Mucosa of gallbladder (tissue), 1 donor: Measurements from ENCODE around the gene DBNL. TPM values are rescaled to one million over a fixed set of nuclear protein-coding genes. Genes with fewer than 3 reads are reported as not detected.

Experiments
- DNase-seq: peaks from one replicate; pipeline ENCODE4 v3.0.0-alpha.2; 2020; ENCODE audit warnings: low spot score
- total RNA-seq: library from RNA; stranded (reverse); gene quantifications from one replicate; pipeline ENCODE4 v1.2.1, GENCODE V29; 2021
- donor health status: DM: no; HTN: no; CAD: no.

Gene DBNL
- total RNA-seq, 1 donor from 2014 or later: 147 TPM

GRCh38 chr7:44043902-44044301 is 600 bp upstream of the DBNL start:
- no peak for DNase-seq

DNA sequence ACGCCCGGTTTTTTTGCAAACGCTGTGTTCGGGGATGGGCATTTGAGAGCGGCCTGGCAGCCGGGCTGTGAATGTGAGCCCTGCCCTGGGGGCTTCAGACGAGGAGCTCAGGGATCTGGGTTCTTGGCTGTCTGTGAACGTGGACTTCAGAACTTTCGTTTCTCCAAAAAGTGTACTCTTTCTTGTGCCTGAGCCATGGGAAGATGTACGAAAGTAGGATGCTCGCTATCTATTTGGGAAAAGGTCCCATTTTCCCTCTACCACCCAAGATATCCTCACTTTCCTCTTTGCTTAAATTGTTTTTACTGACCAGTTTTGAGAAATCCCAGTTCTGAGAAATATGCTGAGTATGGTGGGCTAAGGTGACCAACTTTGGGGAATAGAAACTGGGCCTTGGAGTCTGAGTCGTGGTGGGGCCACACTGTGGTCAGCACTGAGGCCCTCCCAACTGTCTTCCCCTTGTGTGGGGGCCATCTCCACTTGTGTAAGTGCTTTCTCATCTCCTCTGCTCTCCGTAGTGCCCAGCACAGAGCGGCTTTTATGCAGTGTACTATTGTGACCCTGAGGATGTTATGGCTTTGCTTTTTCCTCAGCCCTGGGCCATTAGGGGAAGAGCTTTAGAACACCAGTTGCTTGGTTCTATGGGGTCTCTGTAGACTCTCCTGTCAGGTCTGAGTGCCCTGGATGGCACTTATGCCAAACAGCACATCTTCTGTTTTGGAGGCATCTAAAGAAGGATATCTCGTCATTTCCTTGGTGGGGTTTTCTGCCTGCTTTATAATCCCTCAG is 918 bp downstream of the DBNL start:
- no peak for DNase-seq

DNA sequence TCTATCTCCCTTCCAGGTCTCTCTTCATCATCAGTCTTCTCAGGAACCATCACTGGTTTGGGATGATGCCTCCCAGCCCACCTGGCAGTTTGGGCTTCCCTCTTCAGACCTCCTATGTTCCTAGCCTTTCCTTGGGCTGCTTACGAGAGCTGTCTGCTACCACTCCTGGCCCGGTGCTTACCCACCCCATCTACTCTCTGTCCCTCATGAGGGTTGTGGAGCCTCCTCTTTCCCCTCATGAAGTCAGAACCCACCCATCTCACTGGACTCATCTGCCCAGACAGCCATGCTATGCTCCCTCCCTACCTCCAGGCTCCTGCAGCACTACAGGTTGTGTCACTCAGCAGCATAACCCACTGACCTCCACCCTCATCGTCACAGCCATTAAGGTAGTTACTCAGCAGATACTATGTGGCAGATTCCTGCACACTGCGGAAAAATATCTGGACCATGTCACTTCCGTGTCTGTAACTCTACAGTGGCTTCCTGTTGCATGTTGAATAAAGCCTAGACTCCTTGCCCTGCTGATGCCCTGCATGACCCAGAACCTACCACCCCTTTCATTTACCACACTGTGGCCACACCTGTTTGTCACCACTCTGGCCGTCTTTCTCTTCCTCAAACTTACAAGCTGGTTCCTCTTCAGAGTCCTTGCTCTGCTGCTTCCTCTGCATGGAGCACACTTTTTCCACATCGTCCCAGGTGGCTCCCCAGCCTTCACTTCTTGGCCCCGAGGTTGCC is 2.0 kb downstream of the DBNL start:
- DNase-seq: no peak

DNA sequence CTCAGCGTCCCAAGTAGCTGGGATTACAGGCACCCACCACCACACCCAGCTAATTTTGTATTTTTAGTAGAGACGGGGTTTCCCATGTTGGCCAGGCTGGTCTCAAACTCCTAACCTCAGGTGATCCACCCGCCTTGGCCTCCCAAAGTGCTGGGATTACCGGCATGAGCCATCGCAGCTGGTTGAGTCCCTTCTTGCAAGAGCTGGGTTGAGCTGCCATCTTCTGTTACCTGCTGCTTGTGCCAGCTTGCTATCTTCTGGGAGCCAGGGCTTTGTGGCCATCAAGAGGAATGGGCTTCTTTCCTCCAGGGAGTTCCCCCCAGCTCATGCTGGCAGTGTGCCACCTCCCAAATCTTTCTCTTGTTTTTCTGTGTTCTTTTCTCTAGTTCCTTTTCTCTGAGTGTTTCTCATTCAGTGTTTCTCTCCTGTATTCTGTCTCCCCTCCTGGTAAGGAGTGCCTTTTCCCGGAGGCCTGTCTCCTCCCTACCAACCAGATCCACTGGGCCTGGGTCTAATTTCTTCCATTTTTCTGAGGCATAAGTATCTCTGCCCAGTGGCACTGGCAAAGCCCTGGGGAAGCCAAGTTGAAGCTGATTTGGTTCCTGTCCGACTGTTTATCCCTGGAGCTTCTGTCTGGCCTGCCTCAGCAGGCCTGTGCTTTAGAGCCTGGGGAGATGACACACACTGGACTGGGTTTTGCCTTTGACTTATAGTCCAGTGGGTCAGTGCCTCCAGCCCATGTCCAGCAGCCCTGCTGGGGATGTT is 3.7 kb downstream of the DBNL start:
- no peak for DNase-seq

DNA sequence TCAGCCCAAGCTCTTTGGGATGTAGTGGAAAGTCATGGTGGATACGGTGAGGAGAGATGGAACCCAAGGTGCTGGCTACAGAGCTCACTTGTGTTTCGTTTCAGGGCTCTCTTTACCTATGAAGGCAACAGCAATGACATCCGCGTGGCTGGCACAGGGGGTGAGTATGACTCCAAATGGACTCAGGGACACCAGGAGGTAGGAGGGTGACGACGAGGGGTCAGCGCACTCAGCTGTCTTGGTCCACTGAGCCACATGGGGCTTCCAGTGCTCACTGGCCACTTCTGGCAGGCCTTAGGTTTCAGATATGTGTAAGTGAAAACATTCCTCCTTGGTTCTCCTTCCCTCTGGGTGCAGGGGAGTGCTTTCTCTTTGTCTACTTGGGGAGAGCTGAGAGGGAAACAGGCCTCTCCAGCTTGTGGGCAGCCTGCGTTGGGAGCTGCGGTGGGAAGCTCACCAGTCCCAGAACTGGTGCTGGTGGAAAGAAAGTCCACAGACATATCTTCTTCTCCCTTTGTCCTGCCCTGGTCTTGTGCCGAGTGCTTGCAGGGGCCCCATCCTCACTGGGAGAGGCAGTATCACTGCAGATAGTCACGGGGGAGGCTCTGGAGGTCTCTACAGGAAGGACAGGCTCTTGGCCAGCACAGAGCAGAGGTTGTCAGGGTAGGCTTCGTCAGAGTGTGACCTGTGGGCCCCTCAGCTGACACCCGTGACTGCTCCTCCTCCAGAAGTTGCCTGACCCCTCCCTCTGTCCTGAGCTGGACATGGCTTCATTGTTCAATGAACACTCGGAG is 5.8 kb downstream of the DBNL start:
- no peak for DNase-seq

DNA sequence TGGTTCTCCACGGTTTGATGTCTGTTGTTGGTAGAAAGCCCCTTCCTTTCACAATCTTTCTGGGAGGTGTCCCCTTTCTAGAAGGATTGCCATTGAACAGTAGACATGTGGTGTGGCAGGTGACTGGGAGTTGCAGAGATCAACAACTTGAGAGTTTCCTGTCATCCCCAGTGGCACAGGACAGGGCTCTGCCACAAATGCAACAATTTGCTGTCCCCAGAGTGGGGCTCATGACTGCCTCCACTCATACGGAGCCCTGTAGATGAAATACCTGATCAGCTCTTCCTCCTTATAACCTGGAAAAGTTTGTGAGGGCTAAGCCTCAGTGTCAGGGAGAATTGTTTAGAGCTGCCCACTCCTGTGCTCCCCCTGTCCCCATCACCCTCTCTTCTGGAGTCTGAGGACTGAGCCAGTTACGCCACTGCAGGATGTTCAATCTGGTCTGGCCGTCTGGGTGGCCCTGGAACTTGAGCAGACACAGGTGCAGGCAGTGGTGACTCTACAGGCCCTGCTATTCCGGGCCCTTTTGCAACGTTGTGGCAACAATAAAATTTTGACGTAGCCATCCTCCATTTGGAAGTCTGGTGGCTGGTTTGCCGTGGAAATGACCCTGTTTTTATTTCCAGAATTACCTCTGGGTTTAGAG is 6.5 kb downstream of the DBNL start:
- DNase-seq: no peak

DNA sequence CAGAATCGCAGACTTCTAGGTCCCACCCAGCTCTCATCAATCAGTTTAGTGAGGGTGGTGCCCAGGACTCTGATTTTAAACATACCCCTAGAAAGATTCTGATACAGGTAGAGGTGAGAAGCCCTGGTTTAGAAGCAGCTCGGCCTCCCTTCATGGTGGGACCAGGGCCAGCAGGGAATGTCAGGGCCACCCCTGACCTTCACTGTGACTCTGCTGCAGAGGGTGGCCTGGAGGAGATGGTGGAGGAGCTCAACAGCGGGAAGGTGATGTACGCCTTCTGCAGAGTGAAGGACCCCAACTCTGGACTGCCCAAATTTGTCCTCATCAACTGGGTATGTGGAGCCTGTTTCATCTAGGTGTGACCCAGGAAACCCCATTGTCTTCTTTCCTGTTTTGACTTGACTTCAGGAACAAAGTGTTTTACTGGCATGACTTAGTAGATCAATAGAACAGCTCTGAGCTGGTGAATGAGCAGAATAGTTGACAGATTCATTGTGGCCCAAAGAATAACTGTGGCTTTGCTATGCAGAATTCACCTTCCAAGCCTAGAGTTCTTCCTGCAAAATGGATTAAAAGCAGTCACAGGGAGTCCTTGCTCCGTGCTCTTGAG is 7.2 kb downstream of the DBNL start:
- DNase-seq: no peak

- no peak for DNase-seq
Observed at GRCh38 chr7:44052771-44053365, 8.4 kb downstream of the DBNL start.

DNA sequence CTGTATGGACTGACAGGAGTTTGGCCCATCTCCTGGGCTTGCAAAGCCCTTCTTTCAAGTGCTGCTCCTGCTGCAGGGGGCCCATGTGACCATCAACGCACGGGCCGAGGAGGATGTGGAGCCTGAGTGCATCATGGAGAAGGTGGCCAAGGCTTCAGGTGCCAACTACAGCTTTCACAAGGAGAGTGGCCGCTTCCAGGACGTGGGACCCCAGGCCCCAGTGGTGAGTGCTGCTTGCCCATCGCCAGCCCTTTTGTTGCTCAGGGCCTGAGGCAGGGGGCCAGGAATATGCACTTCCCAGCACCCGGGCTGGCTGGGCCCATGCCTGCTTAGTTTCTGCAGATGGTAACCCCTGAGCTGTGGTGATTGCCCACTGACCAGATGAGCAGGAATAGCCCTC is 12.2 kb downstream of the DBNL start:
- DNase-seq: no peak

DNA sequence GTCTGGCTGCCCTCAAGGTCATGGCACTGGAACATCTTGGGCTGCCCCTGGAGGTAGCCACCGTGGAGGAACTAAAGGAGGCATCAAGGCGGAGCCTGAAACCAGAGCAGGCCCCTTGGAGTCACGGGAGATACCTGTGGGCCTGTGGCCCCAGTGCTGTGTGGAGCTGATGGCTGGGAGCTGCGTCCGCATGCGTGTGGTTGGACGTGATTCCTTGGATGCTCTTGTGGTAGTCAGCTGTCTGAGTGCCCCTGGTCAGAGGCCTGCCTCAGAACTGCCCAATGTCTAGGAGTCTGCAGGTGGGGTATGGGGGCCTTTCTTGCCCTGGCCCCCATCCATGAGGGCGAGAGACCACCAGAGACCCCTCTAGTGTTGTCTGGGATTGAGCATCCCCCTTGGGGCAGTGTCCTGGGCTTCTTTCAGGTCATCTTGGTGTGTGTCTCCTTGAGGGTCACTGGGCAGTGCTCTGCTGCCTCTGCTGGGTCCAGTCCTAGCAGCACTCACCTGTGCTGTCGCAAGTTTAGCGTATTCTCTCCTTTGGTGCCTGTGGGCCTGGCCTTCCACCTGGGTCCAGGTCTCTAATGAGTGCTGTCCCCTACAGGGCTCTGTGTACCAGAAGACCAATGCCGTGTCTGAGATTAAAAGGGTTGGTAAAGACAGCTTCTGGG is 12.8 kb downstream of the DBNL start:
- no peak for DNase-seq

DNA sequence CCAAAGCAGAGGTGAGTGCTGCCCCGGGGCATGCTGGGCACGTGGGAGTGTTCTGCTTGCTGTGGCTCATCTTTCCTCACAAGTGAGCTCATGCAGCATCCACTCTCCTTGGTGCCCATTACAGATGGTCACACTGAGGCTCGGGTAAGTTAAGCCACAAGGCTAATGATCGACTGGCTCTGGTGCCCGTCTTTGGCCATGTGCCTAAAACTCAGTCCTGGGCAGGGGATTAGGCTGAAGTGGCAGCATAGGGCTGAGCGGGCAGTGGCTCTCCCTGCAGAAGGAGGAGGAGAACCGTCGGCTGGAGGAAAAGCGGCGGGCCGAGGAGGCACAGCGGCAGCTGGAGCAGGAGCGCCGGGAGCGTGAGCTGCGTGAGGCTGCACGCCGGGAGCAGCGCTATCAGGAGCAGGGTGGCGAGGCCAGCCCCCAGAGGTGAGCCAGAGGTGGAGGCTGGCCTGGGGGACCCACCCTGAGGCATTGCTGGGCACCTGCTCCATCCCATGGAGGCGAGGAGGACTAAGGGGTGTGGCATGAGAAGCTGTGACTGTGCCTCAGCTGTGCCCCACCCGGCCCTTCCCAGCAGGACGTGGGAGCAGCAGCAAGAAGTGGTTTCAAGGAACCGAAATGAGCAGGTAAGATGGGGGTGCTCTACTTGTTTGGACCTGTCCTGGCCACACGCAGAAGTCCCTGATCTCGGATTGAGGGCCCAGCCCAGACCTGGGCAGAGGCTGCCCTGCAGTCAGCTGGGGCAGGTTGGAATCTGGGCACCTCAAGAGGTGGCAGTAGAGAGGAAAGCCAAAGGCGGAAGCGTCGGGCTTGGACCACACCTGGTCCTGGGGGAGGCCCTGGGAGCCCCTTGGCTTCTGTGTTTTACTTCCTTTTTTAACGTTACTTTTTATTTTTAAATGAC is 13.6 kb downstream of the DBNL start:
- no peak for DNase-seq

DNA sequence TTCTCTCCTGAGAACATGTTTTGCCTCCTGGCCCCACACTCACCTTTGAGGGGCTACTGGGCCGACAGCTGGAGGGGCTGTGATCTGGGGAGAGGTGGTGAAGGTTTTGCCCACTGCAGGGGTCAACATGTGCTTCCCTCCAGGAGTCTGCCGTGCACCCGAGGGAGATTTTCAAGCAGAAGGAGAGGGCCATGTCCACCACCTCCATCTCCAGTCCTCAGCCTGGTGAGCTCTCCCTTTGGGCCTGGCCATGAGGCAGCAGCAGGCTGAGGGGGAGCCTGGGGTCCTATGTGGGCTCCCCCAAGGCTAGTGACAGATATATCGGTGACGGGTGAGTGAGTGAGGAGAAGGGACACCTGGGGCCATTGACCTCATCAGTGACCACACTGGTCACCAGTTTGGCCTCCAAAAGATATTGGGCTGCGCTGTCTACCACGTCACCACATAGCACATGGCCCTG is 14.3 kb downstream of the DBNL start:
- DNase-seq: no peak

DNA sequence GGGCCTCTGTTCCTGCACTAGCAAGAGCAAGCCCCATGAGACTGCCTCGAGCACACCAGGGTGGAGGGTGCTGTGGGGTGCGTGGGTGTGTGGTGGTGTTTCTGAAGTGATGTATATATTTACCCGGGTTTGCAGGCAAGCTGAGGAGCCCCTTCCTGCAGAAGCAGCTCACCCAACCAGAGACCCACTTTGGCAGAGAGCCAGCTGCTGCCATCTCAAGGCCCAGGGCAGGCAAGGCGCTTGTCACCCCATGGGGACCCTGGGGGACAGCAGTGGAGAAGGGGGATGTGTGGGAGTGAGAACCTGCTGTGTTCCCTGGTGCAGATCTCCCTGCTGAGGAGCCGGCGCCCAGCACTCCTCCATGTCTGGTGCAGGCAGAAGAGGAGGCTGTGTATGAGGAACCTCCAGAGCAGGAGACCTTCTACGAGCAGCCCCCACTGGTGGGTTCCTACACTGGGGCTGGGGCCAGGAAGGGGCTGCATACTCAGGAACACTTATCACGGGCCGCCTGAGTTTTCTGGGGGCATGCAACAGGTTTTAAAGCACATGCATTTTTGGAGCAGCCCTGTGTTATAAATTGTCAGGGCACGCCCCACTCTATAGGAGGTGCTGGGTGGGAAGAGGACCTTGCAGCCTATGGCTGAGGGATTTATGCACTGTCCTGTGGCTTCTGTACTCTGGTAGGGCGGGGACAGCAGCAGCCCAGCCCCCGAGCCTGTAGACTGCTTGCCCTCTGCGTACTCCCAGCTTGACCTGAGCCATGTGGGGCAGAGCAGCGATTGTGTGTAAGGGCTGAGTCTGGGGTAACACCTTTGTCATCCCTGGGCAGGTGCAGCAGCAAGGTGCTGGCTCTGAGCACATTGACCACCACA is 15.0 kb downstream of the DBNL start:
- no peak for DNase-seq

- DNase-seq: no peak
Observed at GRCh38 chr7:44060091-44060947, 15.8 kb downstream of the DBNL start.

GRCh38 chr7:44060948-44061644 is 16.6 kb downstream of the DBNL start:
- no peak for DNase-seq

- no peak for DNase-seq
Observed at GRCh38 chr7:44061645-44062179, 17.2 kb downstream of the DBNL start.
